GM10266 (cell line): ENCODE results near the gene RNF222.
"Not testable (repeated sequence)": the region's sequence is repeated elsewhere in the genome, so short reads cannot be mapped to it uniquely, and the experiment has no call there.

Source experiments
- DNase-seq: peaks from one replicate; pipeline ENCODE4 v3.0.0; 2012; ENCODE audit errors: extremely low spot score
- TF ChIP-seq, protein P1 (sequence below): IDR thresholded peaks from 2 replicates; pipeline ENCODE4 v1.5.1; 2012; ENCODE audit warnings: mild to moderate bottlenecking, low read depth; ENCODE audit not compliant: control insufficient read depth, insufficient read depth; ENCODE audit errors: missing control alignments

The RNF222 gene

DNA sequence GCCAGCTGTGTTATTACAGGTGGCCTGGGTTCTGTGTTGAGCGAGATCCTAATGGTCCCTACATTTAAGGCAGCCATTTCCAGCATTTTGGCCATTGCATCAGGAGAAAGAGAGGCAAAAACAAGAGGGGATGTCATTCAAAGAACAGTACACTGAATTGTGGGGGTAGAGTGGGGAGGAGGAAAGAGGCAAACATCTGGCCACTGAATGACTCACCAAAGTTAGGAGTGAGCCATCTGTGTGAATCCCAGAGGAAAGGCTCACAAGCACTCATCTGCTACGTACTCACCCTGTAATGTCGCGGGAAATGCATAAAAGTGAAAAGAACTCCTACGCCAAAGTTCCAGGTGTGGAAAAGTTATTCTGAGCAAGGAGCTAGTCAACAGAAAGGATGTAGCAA lies 37.9 kb downstream of the RNF222 start:
- no peak for DNase-seq
- TF ChIP-seq, protein P1, sequence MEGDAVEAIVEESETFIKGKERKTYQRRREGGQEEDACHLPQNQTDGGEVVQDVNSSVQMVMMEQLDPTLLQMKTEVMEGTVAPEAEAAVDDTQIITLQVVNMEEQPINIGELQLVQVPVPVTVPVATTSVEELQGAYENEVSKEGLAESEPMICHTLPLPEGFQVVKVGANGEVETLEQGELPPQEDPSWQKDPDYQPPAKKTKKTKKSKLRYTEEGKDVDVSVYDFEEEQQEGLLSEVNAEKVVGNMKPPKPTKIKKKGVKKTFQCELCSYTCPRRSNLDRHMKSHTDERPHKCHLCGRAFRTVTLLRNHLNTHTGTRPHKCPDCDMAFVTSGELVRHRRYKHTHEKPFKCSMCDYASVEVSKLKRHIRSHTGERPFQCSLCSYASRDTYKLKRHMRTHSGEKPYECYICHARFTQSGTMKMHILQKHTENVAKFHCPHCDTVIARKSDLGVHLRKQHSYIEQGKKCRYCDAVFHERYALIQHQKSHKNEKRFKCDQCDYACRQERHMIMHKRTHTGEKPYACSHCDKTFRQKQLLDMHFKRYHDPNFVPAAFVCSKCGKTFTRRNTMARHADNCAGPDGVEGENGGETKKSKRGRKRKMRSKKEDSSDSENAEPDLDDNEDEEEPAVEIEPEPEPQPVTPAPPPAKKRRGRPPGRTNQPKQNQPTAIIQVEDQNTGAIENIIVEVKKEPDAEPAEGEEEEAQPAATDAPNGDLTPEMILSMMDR = no peak

DNA sequence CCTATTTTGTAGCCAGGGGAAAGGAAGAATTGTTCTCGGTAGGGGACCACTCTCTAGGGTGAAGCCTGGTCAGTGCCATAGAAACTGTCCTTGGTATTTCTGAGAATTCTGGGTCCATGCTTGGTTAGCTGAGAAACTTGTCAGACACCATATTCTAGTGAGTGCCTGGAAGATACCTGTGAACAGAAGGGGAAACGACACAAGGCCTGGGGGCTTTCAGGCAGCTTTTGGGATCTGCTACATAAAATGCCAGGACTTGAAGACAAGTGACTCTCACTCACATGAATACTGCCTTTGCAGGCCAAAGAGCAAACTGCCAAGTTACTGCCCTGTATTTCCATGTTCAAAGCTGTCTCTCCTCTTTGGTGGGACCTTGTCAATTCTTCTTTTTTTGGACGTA lies 39.7 kb downstream of the RNF222 start:
- TF ChIP-seq, protein P1 = no peak
- no peak for DNase-seq

DNA sequence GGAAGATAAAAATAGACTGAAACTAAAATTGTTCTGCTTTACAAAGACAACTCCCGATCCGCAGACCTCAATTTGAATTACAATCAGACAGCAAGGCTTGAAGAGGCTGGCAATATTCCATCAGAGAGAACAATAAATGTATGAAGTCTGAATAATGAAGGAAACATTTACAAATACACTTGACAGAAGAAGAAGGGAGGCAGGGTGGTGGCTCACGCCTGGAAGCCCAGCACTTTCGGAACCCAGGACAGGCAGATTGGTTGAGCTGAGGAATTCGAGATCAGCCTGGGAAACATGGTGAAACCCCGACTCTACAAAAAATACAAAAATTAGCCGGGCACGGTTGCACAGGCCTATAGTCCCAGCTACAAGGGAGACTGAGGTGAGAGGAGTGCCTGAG lies 43.4 kb downstream of the RNF222 start:
- DNase-seq = no peak
- TF ChIP-seq, protein P1 = no peak

DNA sequence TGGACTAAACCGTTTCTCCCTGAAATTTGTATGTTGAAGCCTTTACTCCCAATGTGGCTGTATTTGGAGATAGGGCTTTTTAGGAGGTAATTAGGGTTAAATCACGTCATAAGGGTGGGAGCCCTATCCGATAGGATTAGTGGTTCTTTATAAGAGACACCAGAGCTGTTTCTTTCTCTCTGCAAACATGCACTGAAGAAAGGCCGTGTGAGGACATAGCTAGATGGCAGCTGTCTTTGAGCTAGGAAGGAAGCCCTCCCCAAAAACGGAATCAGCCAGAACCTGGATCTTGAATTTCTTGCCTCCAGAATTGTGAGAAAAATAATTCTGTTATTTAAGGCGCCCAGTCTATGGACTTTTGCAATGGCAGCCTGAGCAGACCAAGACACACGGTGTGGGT lies 43.9 kb downstream of the RNF222 start:
- no peak for DNase-seq
- TF ChIP-seq, protein P1 = no peak

DNA sequence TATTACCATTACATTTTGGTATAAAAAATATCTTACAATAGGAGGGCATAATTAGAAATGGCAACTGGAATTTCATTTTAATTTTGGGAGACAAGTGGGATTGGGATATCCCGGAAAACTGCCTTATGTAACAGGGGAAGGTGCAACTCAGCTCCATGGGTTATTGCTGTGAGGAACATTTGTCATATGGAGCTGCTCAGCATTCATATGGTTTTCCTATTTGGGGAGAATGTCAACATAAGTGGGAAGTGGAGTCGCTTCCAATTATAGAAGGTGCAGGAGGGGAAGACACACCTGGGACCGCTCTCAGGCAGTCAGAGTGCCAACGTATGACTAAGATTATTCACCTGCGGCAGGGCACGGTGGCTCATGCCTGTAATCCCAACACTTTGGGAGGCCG lies 47.3 kb downstream of the RNF222 start:
- TF ChIP-seq, protein P1 = no peak
- no peak for DNase-seq

DNA sequence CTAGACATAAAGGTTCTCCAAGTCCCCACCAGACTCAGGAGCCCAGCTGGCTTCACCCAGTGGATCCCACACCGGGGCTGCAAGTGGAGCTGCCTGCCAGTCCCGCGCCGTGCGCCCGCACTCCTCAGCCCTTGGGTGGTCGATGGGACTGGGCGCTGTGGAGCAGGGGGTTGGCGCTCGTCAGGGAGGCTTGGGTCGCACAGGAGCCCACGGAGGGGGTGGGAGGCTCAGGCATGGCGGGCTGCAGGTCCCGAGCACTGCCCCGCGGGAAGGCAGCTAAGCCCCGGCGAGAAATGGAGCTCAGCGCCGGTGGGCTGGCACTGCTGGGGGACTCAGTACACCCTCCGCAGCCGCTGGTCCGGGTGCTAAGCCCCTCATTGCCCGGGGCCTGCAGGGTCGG lies 50.6 kb downstream of the RNF222 start:
- DNase-seq = not testable (repeated sequence)

DNA sequence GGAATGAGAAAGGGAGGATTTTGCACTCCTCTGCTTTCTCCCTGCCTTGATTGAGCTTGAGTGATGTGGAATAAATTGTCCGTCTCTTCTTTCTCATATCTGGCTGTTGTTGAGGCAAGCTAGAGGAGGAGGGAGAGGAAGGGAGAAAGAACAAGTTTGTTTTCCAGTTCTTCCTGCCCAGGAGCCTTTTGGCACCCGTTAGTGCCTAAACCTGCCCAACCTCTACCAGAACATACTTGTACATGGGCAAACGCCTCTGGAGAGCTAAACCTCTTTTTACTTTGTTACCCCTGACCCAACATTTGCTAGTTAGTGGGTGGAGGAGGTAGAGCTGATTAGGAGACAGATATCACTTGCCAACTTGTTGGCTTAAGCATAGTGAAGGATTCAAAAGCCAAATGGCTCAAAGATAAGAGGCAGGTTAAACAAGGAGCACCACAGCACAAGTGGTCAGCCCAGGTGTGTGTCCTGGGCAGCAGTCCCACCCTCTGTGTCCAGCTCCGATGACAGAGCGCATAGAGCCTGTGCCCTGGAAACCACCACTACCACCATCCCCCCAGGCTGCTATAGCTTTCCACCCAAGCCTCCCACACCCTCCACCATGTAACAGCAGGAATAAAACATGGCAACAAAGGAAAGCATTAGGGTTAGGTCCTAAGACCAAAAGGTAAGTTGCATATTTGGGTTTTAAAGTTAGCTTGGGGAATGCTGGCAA lies 51.5 kb downstream of the RNF222 start:
- DNase-seq = no peak
- TF ChIP-seq, protein P1 = no peak
